Testis (tissue), 3 donors: Measurements from ENCODE around the gene LIN7C. TPM values are rescaled to one million over a fixed set of nuclear protein-coding genes. Genes with fewer than 3 reads are reported as not detected.

Experiments used
- DNase-seq: peaks from one replicate; pipeline ENCODE4 v3.0.0-alpha.2; 2019
- H3K27ac ChIP-seq, 2 donors: fragments of 200-600 bp; sonication (generic); one replicate each; pipeline ENCODE4 v1.5.1; 2019
- H3K27me3 ChIP-seq: fragments of 200-600 bp; sonication (generic); one replicate; pipeline ENCODE4 v1.5.1; 2019
- H3K36me3 ChIP-seq: fragments of 200-600 bp; sonication (generic); one replicate; pipeline ENCODE4 v1.5.1; 2017; ENCODE audit warnings: low read depth; ENCODE audit errors: missing control alignments
- H3K4me1 ChIP-seq: fragments of 200-600 bp; sonication (generic); one replicate; pipeline ENCODE4 v1.5.1; 2019
- H3K4me3 ChIP-seq, 2 donors: fragments of 200-600 bp; sonication (generic); one replicate each; pipeline ENCODE4 v1.5.1; 2017 to 2019
- H3K9me3 ChIP-seq: fragments of 200-600 bp; sonication (generic); one replicate; pipeline ENCODE4 v1.5.1; 2017
- POLR2A ChIP-seq: fragments of 450-650 bp; IDR thresholded peaks from one replicate; pipeline ENCODE4 v1.6.1; 2017; ENCODE audit warnings: antibody characterized with exemption, mild to moderate bottlenecking, moderate library complexity
- WGBS, 2 donors: methylation state at CpG; one replicate each; pipeline ENCODE4 v1.1.5; 2018; 5-methylcytosine and 5-hydroxymethylcytosine counted together
- intact Hi-C: fragments of 100-400 bp; cut with DNase I; formaldehyde crosslinking; loops from one replicate; pipeline ENCODE4 v1.15.1; 2023; ENCODE audit warnings: low total_unique reads
- polyA plus RNA-seq: library from polyadenylated mRNA; stranded (reverse); fragments of 350-450 nt; fragmentation: Illumina TruSeq; extraction: RNeasy Lipid Tissue Mini Kit (QIAGEN cat#74804); gene quantifications from one replicate; pipeline ENCODE4 v1.2.3, GENCODE V29; 2014; ENCODE audit warnings: low read depth, low replicate concordance; ENCODE audit not compliant: insufficient read depth
- total RNA-seq, 2 donors: library from RNA; depleted of rRNA; stranded (reverse); fragments of >200 nt; gene quantifications; one replicate each; pipeline ENCODE4 v1.2.3, GENCODE V29; 2016
- TF ChIP-seq, protein P1 (sequence below), 3 experiments: fragments of 450-650 bp in 2 of 3; fragments of 200-600 bp in 1 of 3; sonication (generic) in 1 of 3; IDR thresholded peaks; one replicate each; pipeline ENCODE4 v1.5.1; 2016 to 2019; ENCODE audit warnings: antibody characterized with exemption in 3 of 3, mild to moderate bottlenecking in 2 of 3, moderate library complexity in 1 of 3

The LIN7C gene
- total and polyA plus RNA-seq, 3 donors from 2014 or later = 6.9 to 23.1 (median 21.0) TPM

DNA sequence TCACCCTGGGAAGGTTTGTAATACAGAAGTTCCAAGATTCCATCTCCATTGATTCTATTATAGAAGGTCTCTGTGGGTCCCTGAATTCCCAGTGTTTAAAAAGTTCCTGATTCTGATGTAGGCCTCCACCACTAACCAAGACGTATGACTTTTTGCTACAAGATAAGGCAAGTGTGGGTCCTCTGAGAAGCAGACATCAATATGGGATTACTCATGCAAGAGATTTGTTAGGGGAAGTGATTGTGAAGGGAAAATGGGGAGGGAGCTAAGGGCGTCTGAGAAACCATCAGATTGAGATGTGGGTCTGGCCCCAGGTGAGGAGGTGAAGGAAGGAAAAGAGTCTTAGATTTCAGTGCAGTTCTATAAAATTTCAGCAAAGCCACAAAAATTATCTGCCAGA, 23.8 kb downstream of the LIN7C start:
- Histone ChIP-seq H3K27me3 (no peaks in the 10 kb centered on the region), H3K4me3 (no peak overlapping the region), H3K27ac (no peak overlapping the region), H3K4me1 (no peaks in the 10 kb centered on the region), H3K9me3 (no peaks in the 10 kb centered on the region), H3K36me3 (no peaks in the 10 kb centered on the region)
- intact Hi-C loops = loop anchor here (10.0 kb wide), 1 partner anchor 188 kb away; no protein-coding TSS in a partner anchor
- TF ChIP-seq, protein P1, sequence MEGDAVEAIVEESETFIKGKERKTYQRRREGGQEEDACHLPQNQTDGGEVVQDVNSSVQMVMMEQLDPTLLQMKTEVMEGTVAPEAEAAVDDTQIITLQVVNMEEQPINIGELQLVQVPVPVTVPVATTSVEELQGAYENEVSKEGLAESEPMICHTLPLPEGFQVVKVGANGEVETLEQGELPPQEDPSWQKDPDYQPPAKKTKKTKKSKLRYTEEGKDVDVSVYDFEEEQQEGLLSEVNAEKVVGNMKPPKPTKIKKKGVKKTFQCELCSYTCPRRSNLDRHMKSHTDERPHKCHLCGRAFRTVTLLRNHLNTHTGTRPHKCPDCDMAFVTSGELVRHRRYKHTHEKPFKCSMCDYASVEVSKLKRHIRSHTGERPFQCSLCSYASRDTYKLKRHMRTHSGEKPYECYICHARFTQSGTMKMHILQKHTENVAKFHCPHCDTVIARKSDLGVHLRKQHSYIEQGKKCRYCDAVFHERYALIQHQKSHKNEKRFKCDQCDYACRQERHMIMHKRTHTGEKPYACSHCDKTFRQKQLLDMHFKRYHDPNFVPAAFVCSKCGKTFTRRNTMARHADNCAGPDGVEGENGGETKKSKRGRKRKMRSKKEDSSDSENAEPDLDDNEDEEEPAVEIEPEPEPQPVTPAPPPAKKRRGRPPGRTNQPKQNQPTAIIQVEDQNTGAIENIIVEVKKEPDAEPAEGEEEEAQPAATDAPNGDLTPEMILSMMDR (IDR thresholded peaks at IDR 0.05) = no peak
- no peak for TF ChIP-seq POLR2A
- 83 to 85% methylated on average over 2 of the region's 2 CpGs for WGBS, 2 donors
- DNase-seq = no peak

GRCh38 chr11:27481992-27482391, 24.6 kb downstream of the LIN7C start:
- Histone ChIP-seq H3K4me1 (no peaks in the 10 kb centered on the region), H3K36me3 (no peaks in the 10 kb centered on the region), H3K27me3 (no peaks in the 10 kb centered on the region), H3K4me3 (no peak overlapping the region), H3K9me3 (no peaks in the 10 kb centered on the region), H3K27ac (no peak overlapping the region)
- TF ChIP-seq POLR2A = no peak
- TF ChIP-seq, protein P1 (IDR thresholded peaks at IDR 0.05) = no peak
- intact Hi-C loops = loop anchor here (10.0 kb wide), 1 partner anchor 187 kb away; no protein-coding TSS in a partner anchor
- DNase-seq = no peak
- WGBS, 2 donors = 92 to 93% methylated on average over 4 of the region's 4 CpGs

DNA sequence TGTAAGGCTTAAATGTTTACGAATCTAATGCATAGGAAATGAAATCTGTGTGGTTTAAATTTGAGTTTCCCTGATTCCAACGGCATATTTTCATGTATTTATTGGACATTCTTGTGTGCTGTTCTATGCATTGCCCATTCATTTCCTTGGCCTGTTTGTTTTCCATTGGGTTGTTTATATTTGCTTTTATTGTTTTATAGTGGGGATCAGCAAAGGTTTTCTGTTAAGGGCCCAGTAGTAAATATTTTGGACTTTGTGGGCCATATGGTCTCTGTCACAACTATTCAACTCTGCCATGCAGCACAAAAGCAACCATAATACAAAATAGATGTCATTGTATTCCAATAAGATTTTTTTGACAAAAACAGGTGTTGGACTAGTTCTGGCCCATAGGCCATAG, 28.7 kb downstream of the LIN7C start:
- Histone ChIP-seq H3K27me3 (no peaks in the 10 kb centered on the region), H3K4me3 (no peak overlapping the region), H3K9me3 (no peaks in the 10 kb centered on the region), H3K27ac (no peak overlapping the region), H3K36me3 (no peaks in the 10 kb centered on the region), H3K4me1 (peaks cover 7% of the 10 kb centered on the region)
- WGBS, 2 donors = 84 to 88% methylated on average over 2 of the region's 2 CpGs
- intact Hi-C loops = no loop called here
- no peak for DNase-seq
- no peak for TF ChIP-seq POLR2A
- TF ChIP-seq, protein P1 (IDR thresholded peaks at IDR 0.05) = no peak

- TF ChIP-seq, protein P1 (IDR thresholded peaks at IDR 0.05) = no peak
- no peak for TF ChIP-seq POLR2A
- no peak for DNase-seq
- H3K27me3 ChIP-seq = no peaks in the 10 kb centered on the region
- H3K4me3 ChIP-seq = no peak overlapping the region
- intact Hi-C loops = no loop called here
- no peaks in the 10 kb centered on the region for H3K36me3 ChIP-seq
- no peaks in the 10 kb centered on the region for H3K9me3 ChIP-seq
- H3K4me1 ChIP-seq = peaks cover 7% of the 10 kb centered on the region
- H3K27ac ChIP-seq = no peak overlapping the region
These were observed 29.3 kb downstream of the LIN7C start for GRCh38 chr11:27477243-27477642.

DNA sequence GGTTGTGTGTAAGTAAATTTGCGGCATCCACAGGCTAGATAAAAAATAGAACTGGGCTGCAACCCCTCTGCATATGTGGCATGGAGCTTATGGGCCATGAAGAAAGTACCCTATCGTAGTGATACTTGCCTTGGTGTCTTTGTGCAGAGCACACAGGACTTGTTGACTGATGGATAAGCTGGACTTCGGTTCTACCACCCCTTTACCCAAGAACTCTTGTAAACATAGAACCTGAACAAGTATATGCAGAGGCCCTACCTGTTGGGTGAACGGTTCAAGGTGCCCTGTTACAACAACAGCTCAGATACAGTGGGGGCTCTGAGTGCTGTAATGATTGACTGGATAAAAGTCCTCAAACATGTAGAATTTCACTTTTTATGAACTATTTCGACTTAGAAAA, 30.9 kb downstream of the LIN7C start:
- no peak for TF ChIP-seq POLR2A
- Histone ChIP-seq H3K4me1 (peaks cover 7% of the 10 kb centered on the region), H3K27me3 (no peaks in the 10 kb centered on the region), H3K4me3 (no peak overlapping the region), H3K9me3 (no peaks in the 10 kb centered on the region), H3K36me3 (no peaks in the 10 kb centered on the region), H3K27ac (no peak overlapping the region)
- intact Hi-C loops = no loop called here
- DNase-seq = no peak
- WGBS, 2 donors = 90 to 96% methylated on average over 5 of the region's 5 CpGs
